Erythroblast (primary cell): Measurements from ENCODE around the gene POU2F1.

Source experiments
- GATA1 ChIP-seq: IDR thresholded peaks from 2 replicates; pipeline ENCODE4 v1.6.1; 2011; ENCODE audit warnings: low read depth, mild to moderate bottlenecking, control low read depth, low read length, moderate library complexity
- POLR2A ChIP-seq: IDR thresholded peaks from 2 replicates; pipeline ENCODE4 v1.6.1; 2011; ENCODE audit warnings: mild to moderate bottlenecking, low read length

- TF ChIP-seq POLR2A, result no peak
- no peak for TF ChIP-seq GATA1
These were observed 107.7 kb downstream of the POU2F1 start for GRCh38 chr1:167328306-167328815.
